GM23338 (cell line): ENCODE results near the gene LRRC4. TPM values are rescaled to one million over a fixed set of nuclear protein-coding genes. Genes with fewer than 3 reads are reported as not detected.

Experiments used
- ATAC-seq: fragments of 200-7000 bp; cut with Tn5 transposase; 3 replicates; pipeline ENCODE4 v1.9.1; 2020
- DNase-seq: peaks from one replicate; pipeline ENCODE4 v3.0.0-alpha.2; 2015; ENCODE audit warnings: low spot score
- H2AFZ ChIP-seq: fragments of 200-600 bp; sonication (generic); 2 replicates; pipeline ENCODE4 v1.8.0; 2016; ENCODE audit warnings: antibody characterized with exemption, mild to moderate bottlenecking, moderate library complexity
- H3F3A ChIP-seq: fragments of 200-600 bp; sonication (generic); replicated peaks from 2 replicates; pipeline ENCODE4 v1.8.0; 2017; ENCODE audit warnings: antibody characterized with exemption, mixed run types, low read depth
- H3K27ac ChIP-seq: fragments of 200-600 bp; sonication (generic); 2 replicates; pipeline ENCODE4 v1.6.1; 2016; ENCODE audit warnings: low read depth
- H3K27me3 ChIP-seq: fragments of 200-600 bp; sonication (generic); 2 replicates; pipeline ENCODE4 v1.8.0; 2016; ENCODE audit warnings: mild to moderate bottlenecking, mixed run types, moderate library complexity; ENCODE audit not compliant: insufficient read depth
- H3K36me3 ChIP-seq: fragments of 200-600 bp; sonication (generic); 2 replicates; pipeline ENCODE4 v1.8.0; 2016; ENCODE audit warnings: mild to moderate bottlenecking; ENCODE audit not compliant: insufficient read depth
- H3K4me1 ChIP-seq: fragments of 200-600 bp; sonication (generic); 2 replicates; pipeline ENCODE4 v1.8.0; 2016; ENCODE audit warnings: mild to moderate bottlenecking, moderate library complexity; ENCODE audit not compliant: insufficient read depth
- H3K4me2 ChIP-seq: fragments of 200-600 bp; sonication (generic); 2 replicates; pipeline ENCODE4 v1.7.1; 2017; ENCODE audit warnings: mixed run types
- H3K4me3 ChIP-seq: fragments of 200-600 bp; sonication (generic); 2 replicates; pipeline ENCODE4 v1.6.1; 2016; ENCODE audit warnings: mixed run types
- H3K79me2 ChIP-seq: fragments of 200-600 bp; sonication (generic); replicated peaks from 2 replicates; pipeline ENCODE4 v1.8.0; 2017; ENCODE audit warnings: mild to moderate bottlenecking; ENCODE audit not compliant: insufficient read depth
- H3K9me2 ChIP-seq: fragments of 200-600 bp; sonication (generic); 2 replicates; pipeline ENCODE4 v1.8.0; 2017; ENCODE audit not compliant: insufficient read depth
- H4K20me1 ChIP-seq: fragments of 200-600 bp; sonication (generic); replicated peaks from 2 replicates; pipeline ENCODE4 v1.8.0; 2017; ENCODE audit warnings: mild to moderate bottlenecking; ENCODE audit not compliant: insufficient read depth
- H3K27ac Mint-ChIP-seq: 2 replicates; pipeline ENCODE4 v1.8.0; 2020; ENCODE audit warnings: inconsistent platforms, mild to moderate bottlenecking, moderate library complexity, mixed read lengths
- H3K27me3 Mint-ChIP-seq: 3 replicates; pipeline ENCODE4 v1.8.0; 2022; ENCODE audit warnings: low read depth, mild to moderate bottlenecking, moderate library complexity, mixed read lengths, inconsistent platforms; ENCODE audit not compliant: insufficient read depth, poor library complexity
- H3K36me3 Mint-ChIP-seq: 3 replicates; pipeline ENCODE4 v1.8.0; 2021; ENCODE audit warnings: low read depth, mild to moderate bottlenecking, inconsistent platforms, moderate library complexity, mixed read lengths
- H3K4me1 Mint-ChIP-seq: 3 replicates; pipeline ENCODE4 v1.8.0; 2020; ENCODE audit warnings: mild to moderate bottlenecking, inconsistent platforms, mixed read lengths
- H3K4me3 Mint-ChIP-seq: 3 replicates; pipeline ENCODE4 v1.8.0; 2021; ENCODE audit warnings: moderate library complexity, mild to moderate bottlenecking, inconsistent platforms, mixed read lengths
- H3K9me3 Mint-ChIP-seq: 3 replicates; pipeline ENCODE4 v1.8.0; 2020; ENCODE audit warnings: moderate library complexity, mild to moderate bottlenecking, inconsistent platforms, mixed read lengths
- CREB1 ChIP-seq: fragments of 250-450 bp; sonication (Bioruptor Pico); IDR thresholded peaks from 2 replicates; pipeline ENCODE4 v1.5.0; 2020; ENCODE audit warnings: low read depth, mild to moderate bottlenecking, moderate library complexity
- CTCF ChIP-seq, 2 experiments: fragments of 200-600 bp in 1 of 2; sonication (generic) in 1 of 2; conservative IDR thresholded peaks; 2 replicates each; pipeline versions ENCODE4 v1.5.1 to v1.6.1; 2016 to 2017; ENCODE audit warnings: antibody characterized with exemption in 2 of 2, low read depth in 2 of 2, mild to moderate bottlenecking in 2 of 2, moderate library complexity in 1 of 2
- ETS1 ChIP-seq: IDR thresholded peaks from 2 replicates; pipeline ENCODE4 v1.6.1; 2016; ENCODE audit warnings: antibody characterized with exemption
- EZH2 ChIP-seq: fragments of 200-600 bp; sonication (generic); IDR thresholded peaks from one replicate; pipeline ENCODE4 v1.8.0; 2017; ENCODE audit warnings: antibody characterized with exemption, mild to moderate bottlenecking, low read depth; ENCODE audit not compliant: unreplicated experiment
- EZH2phosphoT487 ChIP-seq: fragments of 200-600 bp; sonication (generic); IDR thresholded peaks from one replicate; pipeline ENCODE4 v1.8.1; 2018; ENCODE audit warnings: antibody characterized with exemption; ENCODE audit not compliant: unreplicated experiment
- JUNB ChIP-seq: IDR thresholded peaks from one replicate; pipeline ENCODE4 v1.6.1; 2016; ENCODE audit warnings: antibody characterized with exemption; ENCODE audit not compliant: unreplicated experiment
- NANOG ChIP-seq: IDR thresholded peaks from 2 replicates; pipeline ENCODE4 v1.6.1; 2016; ENCODE audit warnings: antibody characterized with exemption, borderline replicate concordance
- POLR2AphosphoS5 ChIP-seq: IDR thresholded peaks from 2 replicates; pipeline ENCODE4 v1.6.1; 2016; ENCODE audit warnings: antibody characterized with exemption, low read depth
- REST ChIP-seq: IDR thresholded peaks from one replicate; pipeline ENCODE4 v1.6.1; 2018; ENCODE audit warnings: antibody characterized with exemption; ENCODE audit not compliant: unreplicated experiment
- STAT1 ChIP-seq: IDR thresholded peaks from one replicate; pipeline ENCODE4 v1.6.1; 2016; ENCODE audit warnings: antibody characterized with exemption; ENCODE audit not compliant: unreplicated experiment
- ZNF114 ChIP-seq: fragments of 250-450 bp; sonication (Bioruptor Pico); IDR thresholded peaks from 2 replicates; pipeline ENCODE4 v1.5.0; 2020; ENCODE audit warnings: mild to moderate bottlenecking, moderate library complexity
- ZNF331 ChIP-seq: fragments of 250-450 bp; sonication (Bioruptor Pico); IDR thresholded peaks from 2 replicates; pipeline ENCODE4 v1.5.0; 2020; ENCODE audit warnings: low read depth, mild to moderate bottlenecking, moderate library complexity
- ZNF462 ChIP-seq: fragments of 250-450 bp; sonication (Bioruptor Pico); IDR thresholded peaks from 2 replicates; pipeline ENCODE4 v1.5.0; 2020; ENCODE audit warnings: mild to moderate bottlenecking, moderate library complexity
- polyA plus RNA-seq: library from polyadenylated mRNA; unstranded; fragments of >200 nt; fragmentation: Nextera tagmentation; extraction: Ambion mirVana; gene quantifications from 2 replicates; pipeline ENCODE4 v1.2.1, GENCODE V29; 2016
- total RNA-seq: library from RNA; depleted of rRNA; stranded (reverse); fragments of >200 nt; shearing (Covaris generic); gene quantifications from 2 replicates; pipeline ENCODE4 v1.2.3, GENCODE V29; 2014

The LRRC4 gene
- total and polyA plus RNA-seq, 2 experiments from 2014 or later = 1.9 to 5.2 TPM

- peaks cover 41% of the 10 kb centered on the region for H3K4me1 Mint-ChIP-seq
- no peak overlapping the region; the same call in 1 of the 2 replicates for H3K27ac Mint-ChIP-seq
- no peaks in the 10 kb centered on the region for H3K9me3 Mint-ChIP-seq
- 0 out of 2 replicates have a peak, but pooled peaks cover 3% of the 10 kb centered on the region for H3F3A ChIP-seq
- H3K9me2 ChIP-seq = no peaks in the 10 kb centered on the region
- no peak overlapping the region for H2AFZ ChIP-seq
- peaks cover 8% of the 10 kb centered on the region for H3K36me3 ChIP-seq
- peaks cover 9% of the 10 kb centered on the region for H3K79me2 ChIP-seq
- H3K27me3 ChIP-seq = no peaks in the 10 kb centered on the region
- H3K4me1 ChIP-seq = peaks cover 17% of the 10 kb centered on the region
- no peaks in the 10 kb centered on the region for H3K27me3 Mint-ChIP-seq
- peaks cover 15% of the 10 kb centered on the region for H3K36me3 Mint-ChIP-seq
- no peak overlapping the region for H3K4me3 Mint-ChIP-seq
- H3K4me3 ChIP-seq = no peak overlapping the region
- no peak for DNase-seq
- no peak for TF ChIP-seq ZNF331
- TF ChIP-seq POLR2AphosphoS5 = no peak
- TF ChIP-seq ETS1 = no peak
- no peak for TF ChIP-seq CREB1 (CRISPR knock-in tag)
- no peak for TF ChIP-seq NANOG
- TF ChIP-seq CTCF (conservative IDR thresholded peaks at IDR 0.05; ENCODE audit: low read depth in 2 of 2) = no peak
- TF ChIP-seq EZH2 = no peak
- TF ChIP-seq REST = no peak
- TF ChIP-seq EZH2phosphoT487 = no peak
- TF ChIP-seq STAT1 = no peak
- no peak for TF ChIP-seq ZNF462 (CRISPR knock-in tag)
- TF ChIP-seq ZNF114 (CRISPR knock-in tag) = no peak
- TF ChIP-seq JUNB = no peak
- peak; percentile 18; the same call in 1 of the 3 replicates for ATAC-seq
- no peak overlapping the region for H3K27ac ChIP-seq
- H3K4me2 ChIP-seq = no peak overlapping the region
- peaks cover 7% of the 10 kb centered on the region; the same call in 1 of the 2 replicates for H4K20me1 ChIP-seq
Measured at GRCh38 chr7:127993317-127993716, 37.9 kb downstream of the LRRC4 start.
